T-helper 9 cell (primary cell): Measurements from ENCODE around the gene CEACAM3.

Experiments
- DNase-seq: peaks from one replicate; pipeline ENCODE4 v3.0.0-alpha.2; 2020

CEACAM3 gene

GRCh38 chr19:41793414-41793727 is 3.0 kb upstream of the CEACAM3 start:
- no peak for DNase-seq

GRCh38 chr19:41795031-41795461 is 1.3 kb upstream of the CEACAM3 start:
- DNase-seq: peak; percentile 42

DNA sequence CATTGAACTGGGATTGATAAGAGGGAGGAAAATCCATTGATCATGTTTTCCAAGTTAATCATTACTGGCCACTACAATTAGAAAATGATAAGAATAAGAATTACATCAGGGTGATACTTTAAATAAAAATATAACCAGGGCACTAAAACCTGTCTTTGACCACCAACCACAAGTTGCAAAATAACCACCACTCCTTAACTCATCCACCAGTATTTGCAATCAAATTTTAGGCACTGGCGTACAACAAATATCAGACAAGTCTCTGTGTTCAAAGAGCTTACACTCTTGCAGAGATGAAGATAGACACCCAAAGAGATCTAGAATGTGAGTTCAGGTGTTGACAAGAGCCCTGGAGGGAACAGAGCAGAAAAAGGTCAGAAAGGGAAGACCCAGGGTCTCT is 514 bp downstream of the CEACAM3 start:
- no peak for DNase-seq

- DNase-seq: no peak
These were observed 3.1 kb downstream of the CEACAM3 start for GRCh38 chr19:41799444-41800000.

GRCh38 chr19:41801031-41801430 is 4.6 kb downstream of the CEACAM3 start:
- no peak for DNase-seq

- DNase-seq: no peak
These were observed 5.4 kb downstream of the CEACAM3 start for GRCh38 chr19:41801792-41802211.

GRCh38 chr19:41802770-41803169 is 6.4 kb downstream of the CEACAM3 start:
- no peak for DNase-seq

DNA sequence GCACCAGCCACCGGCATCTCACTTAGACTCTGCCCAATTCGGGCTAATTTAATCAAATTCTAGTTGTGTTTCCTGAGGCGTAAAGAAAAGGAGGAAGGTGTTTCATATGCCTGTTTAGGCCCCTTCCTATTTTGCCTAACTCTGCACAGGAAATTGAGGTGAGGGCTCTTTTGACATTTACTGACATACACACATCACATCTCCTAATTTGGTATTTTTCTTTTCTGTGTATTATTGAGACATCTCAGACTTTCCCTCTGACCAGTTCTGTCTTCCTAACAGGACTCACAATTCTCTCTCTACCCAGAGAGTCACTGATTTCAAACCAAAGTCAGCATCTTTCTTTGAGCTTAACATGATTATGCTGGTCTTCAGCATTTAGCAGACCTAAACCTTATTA is 7.9 kb downstream of the CEACAM3 start:
- no peak for DNase-seq

DNA sequence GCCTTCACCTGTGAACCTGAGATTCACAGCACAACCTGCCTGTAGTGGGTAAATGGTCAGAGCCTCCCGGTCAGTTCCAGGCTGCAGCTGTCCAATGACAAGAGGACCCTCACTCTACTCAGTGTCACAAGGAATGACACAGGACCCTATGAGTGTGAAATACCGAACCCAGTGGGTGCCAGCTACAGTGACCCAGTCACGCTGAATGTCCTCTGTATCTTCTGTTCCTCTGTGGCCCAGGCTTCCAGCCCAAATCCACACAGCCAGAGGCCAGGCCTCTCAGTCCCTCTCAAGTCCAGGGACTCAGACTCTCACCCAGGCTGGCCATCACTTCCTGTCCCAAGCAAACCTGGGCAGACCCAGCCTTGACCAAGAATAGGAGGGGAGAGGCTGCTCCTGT is 10.8 kb downstream of the CEACAM3 start:
- DNase-seq: no peak

DNA sequence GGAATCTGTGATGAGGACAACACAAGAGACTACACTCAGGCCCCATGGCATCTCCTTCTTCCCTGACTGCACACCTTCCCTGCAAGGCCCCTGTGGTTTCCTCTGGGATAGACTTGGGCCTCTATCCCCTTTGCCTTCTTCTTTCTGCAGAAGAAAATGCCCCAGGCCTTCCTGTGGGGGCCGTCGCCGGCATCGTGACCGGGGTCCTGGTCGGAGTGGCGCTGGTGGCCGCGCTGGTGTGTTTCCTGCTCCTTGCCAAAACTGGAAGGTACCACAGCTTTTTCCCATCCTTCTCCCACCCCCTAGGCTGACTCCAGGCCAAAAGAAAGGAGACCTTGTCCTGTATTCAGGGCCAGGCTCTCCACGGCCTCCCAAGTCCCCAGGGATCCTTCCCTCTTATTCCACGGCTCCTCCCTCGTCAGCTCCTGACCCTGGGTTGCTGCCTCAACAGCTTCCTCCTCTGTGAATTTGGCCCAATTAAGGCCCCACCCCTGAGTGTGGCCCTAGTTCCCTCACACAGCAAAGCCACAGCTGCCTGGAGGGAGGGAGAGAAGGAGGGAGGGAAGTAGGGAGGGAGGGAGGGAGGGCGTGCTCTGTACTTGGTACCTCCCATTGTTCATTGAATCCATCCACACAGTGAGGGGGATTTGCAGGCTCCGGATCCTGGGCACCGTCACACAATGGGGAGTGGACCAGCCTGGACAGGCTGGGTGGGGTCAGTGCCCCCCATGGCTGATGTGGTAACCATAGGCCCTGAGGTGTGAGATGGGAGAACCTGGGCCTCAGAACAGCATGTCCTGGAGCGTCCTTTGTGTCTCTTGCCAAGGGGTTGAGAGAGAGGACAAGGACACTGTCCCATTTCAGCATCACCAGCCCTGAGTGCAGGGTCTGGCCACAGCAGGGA is 12.5 kb downstream of the CEACAM3 start:
- DNase-seq: no peak

DNA sequence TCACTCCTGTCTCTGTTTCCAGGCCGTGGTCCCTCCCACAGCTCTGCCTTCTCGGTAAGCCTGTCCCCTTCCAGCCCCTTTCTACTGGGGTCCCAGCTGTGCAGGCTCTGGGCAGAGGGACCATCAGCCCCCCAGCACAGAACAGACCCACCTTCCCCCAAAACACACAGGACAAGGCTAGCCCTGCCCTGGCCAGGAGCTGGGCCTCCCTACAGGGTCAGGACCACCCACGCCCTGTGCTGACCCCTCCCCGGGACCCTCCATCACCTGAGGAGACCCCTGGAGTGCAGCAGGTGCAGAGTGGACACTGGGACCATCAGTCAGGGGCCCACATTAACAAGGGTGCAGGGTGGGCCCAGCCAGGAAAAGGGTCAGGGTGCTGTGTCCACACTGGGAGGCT is 13.9 kb downstream of the CEACAM3 start:
- no peak for DNase-seq

DNA sequence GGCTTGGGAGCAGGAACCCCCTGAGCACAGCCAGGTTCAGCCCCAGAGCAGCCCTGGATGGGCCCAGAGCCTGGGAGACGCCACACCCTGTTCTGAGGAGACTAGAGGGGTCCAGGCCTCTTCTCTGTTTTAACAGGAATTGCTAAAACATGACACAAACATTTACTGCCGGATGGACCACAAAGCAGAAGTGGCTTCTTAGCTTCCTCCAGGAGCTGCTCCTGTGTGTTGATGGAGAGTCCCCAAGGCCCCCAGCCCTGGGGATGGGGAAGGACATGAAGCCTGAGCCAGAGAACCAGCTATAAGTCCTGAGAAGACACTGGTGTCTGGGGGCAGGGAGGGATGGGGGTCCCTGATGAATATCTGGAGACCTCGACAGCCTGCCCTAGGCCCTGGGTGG is 14.6 kb downstream of the CEACAM3 start:
- DNase-seq: no peak

DNA sequence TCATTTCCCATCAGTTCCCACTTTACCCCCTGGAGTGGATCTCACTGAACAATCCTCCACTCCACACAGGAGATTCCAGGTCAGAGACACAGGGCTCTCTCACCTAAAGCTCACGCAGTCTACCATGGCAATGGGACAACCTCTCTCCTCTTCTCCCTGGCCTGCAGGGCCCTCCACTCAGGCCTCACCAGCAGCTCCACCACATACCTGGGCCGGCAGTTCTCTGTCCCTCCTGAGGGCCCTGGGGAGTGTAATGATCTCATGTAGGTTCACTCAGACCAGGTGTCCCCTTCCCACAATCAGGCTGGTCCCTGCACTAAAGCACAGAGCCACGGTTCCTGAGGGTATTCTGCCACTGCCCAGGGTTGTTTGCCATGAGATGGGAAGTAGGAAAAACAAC is 15.6 kb downstream of the CEACAM3 start:
- no peak for DNase-seq

GRCh38 chr19:41813911-41814310 is 17.5 kb downstream of the CEACAM3 start:
- DNase-seq: no peak

GRCh38 chr19:41815301-41815700 is 18.9 kb downstream of the CEACAM3 start:
- DNase-seq: no peak

DNA sequence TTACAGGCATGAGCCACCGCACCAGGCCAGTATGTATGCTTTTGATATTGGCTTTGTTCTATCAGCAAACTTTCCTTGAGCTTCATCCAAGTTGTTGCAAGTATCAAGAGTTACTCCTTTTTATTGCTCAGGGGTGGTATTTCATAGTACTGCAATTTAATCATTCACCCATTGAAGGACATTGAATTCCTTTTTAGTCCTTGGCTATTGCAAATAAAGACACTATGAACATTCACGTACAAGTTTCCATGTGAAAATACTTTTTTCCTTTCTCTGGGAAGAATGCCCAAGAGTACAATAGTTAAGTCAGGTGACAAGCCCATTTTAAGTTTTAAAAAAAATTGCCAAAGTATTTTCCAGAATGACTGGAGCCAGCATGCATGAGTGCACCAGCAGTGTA is 20.4 kb downstream of the CEACAM3 start:
- no peak for DNase-seq

DNA sequence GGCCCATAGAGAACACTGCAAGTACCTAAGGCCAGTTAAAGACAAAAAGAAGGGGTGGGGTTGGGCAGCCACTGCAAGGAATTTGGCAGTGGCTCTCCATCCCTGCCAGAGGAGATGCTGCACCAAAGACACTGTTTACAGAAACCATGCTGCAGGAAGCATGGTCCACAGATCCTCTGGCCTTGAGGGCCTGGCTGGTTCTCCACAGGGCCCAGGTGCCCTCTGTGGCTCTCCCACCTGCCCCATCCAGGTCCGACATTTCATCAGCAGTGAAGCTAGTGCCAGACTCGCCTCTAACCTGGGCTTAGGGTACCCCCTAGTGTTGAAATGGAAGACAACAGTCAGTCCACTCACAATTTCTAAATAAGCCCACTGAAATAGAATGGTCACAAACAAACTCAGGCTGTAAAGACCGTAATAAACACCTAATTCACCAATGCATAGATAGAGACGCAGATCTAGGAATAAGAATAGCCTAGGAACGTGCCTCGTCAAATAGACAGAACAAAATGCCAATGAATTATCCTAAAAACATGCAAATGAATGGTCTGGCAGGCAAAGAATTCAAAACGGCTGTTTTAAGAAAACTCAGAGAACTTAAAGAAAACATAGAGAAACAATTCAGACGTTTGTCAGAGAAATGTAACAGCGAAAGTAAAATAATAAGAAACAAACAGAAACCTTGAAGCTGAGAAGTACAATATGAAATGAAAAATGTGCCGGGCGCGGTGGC is 24.8 kb downstream of the CEACAM3 start:
- DNase-seq: peak; percentile 9

DNA sequence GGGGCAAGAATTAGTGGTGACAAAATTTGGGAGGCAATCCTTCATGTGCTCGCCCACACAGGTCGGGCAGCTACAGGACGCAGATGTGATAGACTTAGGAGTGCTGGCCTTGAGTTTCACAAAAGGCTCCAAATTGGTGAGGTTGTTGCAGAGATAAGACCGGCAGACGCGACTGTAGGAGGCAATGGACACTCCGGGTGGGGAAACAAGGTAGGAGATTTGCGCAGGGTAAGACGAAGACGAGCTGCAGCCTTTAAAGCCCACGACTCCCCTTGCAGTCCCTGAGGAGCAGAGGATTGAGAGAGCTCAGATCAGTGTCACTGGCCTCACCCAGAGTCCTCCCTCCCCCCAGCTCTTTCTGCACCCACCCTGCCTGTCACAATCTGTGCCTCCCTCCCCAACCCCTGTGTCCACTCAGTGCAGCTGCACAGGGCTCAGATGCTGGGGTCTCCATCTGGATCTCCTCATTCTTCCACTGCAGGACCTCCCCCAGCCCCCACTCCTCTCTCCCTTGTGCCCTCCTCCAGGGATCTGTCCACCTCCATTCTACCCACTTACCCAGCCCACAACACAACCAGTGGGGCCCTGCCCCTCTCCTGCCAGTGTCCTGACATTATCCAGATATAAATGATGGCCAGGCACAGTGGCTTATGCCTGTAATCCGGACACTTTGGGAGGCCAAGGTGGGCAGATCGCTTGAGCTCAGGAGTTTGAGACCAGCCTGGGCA is 41.8 kb downstream of the CEACAM3 start:
- no peak for DNase-seq

DNA sequence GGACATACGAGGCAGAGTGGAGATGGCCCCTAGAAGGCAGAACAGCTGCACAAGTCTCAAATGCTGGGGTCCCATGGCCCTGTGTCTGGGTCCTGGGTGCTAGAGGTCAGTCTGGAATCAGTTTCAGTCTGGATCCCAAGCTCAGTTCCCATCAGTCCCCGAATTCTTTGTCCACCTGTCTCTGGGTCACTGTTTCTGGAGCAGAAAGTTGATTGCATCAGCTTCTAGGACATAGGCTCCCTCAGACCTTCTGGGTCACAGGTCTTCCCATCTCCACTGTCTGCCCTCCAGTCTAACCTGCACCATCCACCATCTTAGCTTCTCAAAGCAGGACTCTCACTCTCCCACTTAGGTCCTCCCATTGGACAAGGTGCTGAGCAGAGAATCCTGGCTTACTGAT is 42.8 kb downstream of the CEACAM3 start:
- DNase-seq: no peak

GRCh38 chr19:41843371-41843770 is 47.0 kb downstream of the CEACAM3 start:
- DNase-seq: no peak

GRCh38 chr19:41844601-41845000 is 48.2 kb downstream of the CEACAM3 start, which contains the start of gene LYPD4:
LYPD4 (minus strand) TSS chr19:41844683; CDS start chr19:41839285, 5,398 bp downstream.
- DNase-seq: no peak

- DNase-seq: no peak
These were observed 48.4 kb downstream of the CEACAM3 start, which contains the start of gene DMRTC2 for GRCh38 chr19:41845001-41845050. DMRTC2 (plus strand) TSS chr19:41845042; CDS start chr19:41847429, 2,387 bp downstream.

DNA sequence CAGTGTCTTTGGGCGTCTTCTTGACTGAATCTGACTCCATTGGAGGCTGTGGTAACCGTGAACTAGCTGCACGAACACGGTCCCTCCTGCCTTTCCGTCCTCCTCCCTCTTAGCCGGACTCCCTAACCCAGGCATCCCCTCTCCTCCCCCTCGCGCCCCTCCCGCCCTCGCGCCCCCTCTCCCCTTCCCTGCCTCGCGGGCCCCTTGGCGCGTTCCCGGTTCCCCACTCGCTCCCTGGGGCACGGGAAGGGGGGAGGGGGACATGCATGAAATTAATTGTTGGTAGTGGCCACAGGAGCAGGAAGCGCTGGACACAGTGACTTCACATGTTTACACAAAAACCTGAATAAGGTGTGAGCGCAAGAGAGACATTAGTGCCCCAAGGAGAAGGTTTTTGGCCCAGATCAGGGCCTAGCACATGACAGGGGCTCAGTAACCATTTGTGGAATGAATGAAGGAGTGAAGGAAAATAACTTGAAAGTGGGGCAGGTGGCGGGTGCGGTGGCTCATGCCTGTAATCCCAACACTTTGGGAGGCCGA is 48.7 kb downstream of the CEACAM3 start:
- DNase-seq: no peak
